Astrocyte of the cerebellum (primary cell): ENCODE data around the gene DDB1.
A peak's percentile ranks its signal among the peaks of the same experiment; 100 is the strongest.

ENCODE experiments used
- DNase-seq: peaks from one replicate; pipeline ENCODE4 v3.0.0-alpha.2; 2011; ENCODE audit warnings: low read depth
- H3K4me3 ChIP-seq: 2 replicates; pipeline ENCODE4 v1.5.1; 2011; ENCODE audit warnings: mild to moderate bottlenecking, low read depth, low read length, moderate library complexity
- in situ Hi-C: cut with HindIII; loops from 2 replicates; pipeline ENCODE4 v1.10.0; 2017; ENCODE audit warnings: low sequenced_read_pairs
- TF ChIP-seq, protein P1 (sequence below): IDR thresholded peaks from 2 replicates; pipeline ENCODE4 v1.5.1; 2012; ENCODE audit warnings: low read length, low read depth, moderate library complexity, mild to moderate bottlenecking; ENCODE audit errors: missing control alignments

Gene DDB1

GRCh38 chr11:61332797-61333549 lies at the start of gene DDB1, which contains the start of gene TKFC:
Gene DDB1, minus strand, starts transcription at chr11:61333105. Its CDS starts 137 bp downstream, at chr11:61332968.
Gene TKFC, plus strand, starts transcription at chr11:61333228. Its CDS starts 1,501 bp downstream, at chr11:61334729.
- peak; percentile 74 for DNase-seq
- TF ChIP-seq, protein P1, sequence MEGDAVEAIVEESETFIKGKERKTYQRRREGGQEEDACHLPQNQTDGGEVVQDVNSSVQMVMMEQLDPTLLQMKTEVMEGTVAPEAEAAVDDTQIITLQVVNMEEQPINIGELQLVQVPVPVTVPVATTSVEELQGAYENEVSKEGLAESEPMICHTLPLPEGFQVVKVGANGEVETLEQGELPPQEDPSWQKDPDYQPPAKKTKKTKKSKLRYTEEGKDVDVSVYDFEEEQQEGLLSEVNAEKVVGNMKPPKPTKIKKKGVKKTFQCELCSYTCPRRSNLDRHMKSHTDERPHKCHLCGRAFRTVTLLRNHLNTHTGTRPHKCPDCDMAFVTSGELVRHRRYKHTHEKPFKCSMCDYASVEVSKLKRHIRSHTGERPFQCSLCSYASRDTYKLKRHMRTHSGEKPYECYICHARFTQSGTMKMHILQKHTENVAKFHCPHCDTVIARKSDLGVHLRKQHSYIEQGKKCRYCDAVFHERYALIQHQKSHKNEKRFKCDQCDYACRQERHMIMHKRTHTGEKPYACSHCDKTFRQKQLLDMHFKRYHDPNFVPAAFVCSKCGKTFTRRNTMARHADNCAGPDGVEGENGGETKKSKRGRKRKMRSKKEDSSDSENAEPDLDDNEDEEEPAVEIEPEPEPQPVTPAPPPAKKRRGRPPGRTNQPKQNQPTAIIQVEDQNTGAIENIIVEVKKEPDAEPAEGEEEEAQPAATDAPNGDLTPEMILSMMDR: no peak
- H3K4me3 ChIP-seq: peak within 1 kb of the TSS; percentile 99
- in situ Hi-C loops: no loop called here

DNA sequence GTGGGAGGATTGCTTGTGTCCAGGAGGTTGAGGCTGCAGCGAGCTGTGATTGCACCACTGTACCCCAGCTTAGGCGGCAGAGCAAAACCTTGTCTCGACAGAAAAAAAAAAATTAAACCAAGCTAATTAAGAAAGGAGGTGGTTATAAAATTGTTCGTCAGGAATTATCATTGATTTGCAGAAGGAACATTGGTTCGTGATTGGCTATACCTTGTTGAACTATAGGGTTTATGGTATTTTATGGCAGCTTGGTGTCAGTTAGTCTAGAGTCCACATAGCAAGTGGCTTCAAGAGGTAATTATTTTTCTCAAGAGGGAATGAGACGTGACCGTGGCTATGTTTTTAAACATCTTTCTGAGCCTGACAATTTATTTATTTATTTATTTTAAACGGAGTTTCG lies 48.0 kb upstream of the DDB1 start:
- TF ChIP-seq, protein P1: no peak
- DNase-seq: no peak
- in situ Hi-C loops: no loop called here
- no peak overlapping the region for H3K4me3 ChIP-seq

DNA sequence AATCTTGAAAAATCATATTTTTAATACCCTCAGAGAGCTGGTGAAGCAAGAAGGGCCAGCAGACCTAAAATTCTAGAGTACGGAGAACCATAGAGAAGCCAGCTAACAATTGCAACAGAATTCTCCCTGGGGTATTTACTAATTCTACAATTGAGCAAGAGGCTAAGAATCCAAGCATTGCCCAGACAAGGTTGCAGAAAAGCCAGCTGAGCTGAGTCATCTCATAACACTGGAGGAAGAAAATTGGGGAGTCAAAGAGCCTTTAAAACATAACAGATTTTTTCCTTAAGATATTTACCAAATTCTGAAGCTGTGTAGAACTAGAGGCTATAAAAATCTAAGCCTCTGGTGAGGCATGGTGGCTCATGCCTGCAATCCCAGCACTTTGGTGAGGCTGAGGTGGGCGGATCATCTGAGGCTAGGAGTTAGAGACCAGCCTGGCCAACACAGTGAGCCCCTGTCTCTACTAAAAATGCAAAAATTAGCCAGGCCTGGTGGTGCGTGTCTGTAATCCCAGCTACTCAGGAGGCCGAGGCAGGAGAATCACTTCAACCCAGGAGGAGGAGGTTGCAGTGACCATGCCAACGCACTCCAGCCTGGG lies 45.9 kb upstream of the DDB1 start:
- TF ChIP-seq, protein P1: no peak
- DNase-seq: peak; percentile 80
- H3K4me3 ChIP-seq: no peak overlapping the region
- in situ Hi-C loops: no loop called here

DNA sequence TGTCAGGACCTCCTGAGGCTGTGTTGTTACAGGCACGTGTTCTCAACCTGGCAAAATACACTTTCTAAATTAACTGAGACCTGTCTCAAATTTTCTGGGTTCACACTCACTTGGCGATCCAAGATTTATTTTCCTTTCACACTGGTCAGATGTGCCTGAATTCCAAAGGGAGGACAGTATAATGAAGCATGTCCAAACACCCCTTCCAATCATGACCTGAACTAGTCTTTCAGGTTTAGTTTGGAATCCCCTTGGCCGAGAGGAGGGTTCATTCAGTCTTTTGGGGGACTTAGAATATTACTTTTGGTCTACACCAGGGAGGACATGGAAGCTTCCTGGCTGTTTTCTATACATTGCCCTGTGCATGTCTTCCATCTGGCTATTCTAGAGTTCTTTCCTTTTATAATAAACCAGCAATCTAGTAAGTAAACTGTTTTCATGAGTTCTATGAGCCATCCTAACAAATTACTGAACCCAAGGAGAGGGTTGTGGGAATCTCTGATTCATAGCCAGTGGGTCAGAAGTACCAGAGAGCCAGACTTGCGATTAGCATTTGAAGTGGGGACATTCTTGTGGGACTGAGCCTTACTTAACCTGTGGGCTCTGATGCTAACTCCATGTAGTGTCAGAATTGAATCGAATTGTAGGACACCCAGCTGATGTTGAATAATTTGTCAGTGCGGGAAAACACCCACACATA lies 44.7 kb upstream of the DDB1 start:
- no peak for DNase-seq
- TF ChIP-seq, protein P1: no peak
- in situ Hi-C loops: no loop called here
- no peak overlapping the region for H3K4me3 ChIP-seq

DNA sequence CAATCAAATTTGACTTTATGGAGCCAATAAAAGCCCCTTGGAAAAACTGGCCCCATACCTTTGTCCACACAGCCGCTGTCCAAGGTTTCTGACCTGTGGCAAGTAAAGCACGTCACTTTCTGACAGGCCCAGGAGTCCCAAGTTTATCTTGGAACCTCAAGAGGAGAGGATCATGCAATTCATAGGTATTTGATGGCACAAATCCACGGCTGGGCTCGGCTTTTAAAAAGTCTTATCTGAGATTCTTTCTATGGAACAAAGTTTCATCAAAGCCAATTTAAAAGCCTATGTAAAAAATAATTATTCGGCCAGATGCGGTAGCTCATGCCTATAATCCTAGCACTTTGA lies 42.8 kb upstream of the DDB1 start:
- in situ Hi-C loops: no loop called here
- TF ChIP-seq, protein P1: no peak
- no peak for DNase-seq
- no peak overlapping the region for H3K4me3 ChIP-seq

GRCh38 chr11:61372659-61373420 lies 39.9 kb upstream of the DDB1 start:
- DNase-seq: no peak
- in situ Hi-C loops: no loop called here
- TF ChIP-seq, protein P1: no peak
- no peak overlapping the region for H3K4me3 ChIP-seq
